GM23338 (cell line): ENCODE results near the gene UBTD1. TPM values are rescaled to one million over a fixed set of nuclear protein-coding genes. Genes with fewer than 3 reads are reported as not detected.

Experiments
- ATAC-seq: fragments of 200-7000 bp; cut with Tn5 transposase; 3 replicates; pipeline ENCODE4 v1.9.1; 2020
- DNase-seq: peaks from one replicate; pipeline ENCODE4 v3.0.0-alpha.2; 2015; ENCODE audit warnings: low spot score
- H2AFZ ChIP-seq: fragments of 200-600 bp; sonication (generic); 2 replicates; pipeline ENCODE4 v1.8.0; 2016; ENCODE audit warnings: antibody characterized with exemption, mild to moderate bottlenecking, moderate library complexity
- H3F3A ChIP-seq: fragments of 200-600 bp; sonication (generic); replicated peaks from 2 replicates; pipeline ENCODE4 v1.8.0; 2017; ENCODE audit warnings: antibody characterized with exemption, mixed run types, low read depth
- H3K27ac ChIP-seq: fragments of 200-600 bp; sonication (generic); 2 replicates; pipeline ENCODE4 v1.6.1; 2016; ENCODE audit warnings: low read depth
- H3K27me3 ChIP-seq: fragments of 200-600 bp; sonication (generic); 2 replicates; pipeline ENCODE4 v1.8.0; 2016; ENCODE audit warnings: mild to moderate bottlenecking, mixed run types, moderate library complexity; ENCODE audit not compliant: insufficient read depth
- H3K36me3 ChIP-seq: fragments of 200-600 bp; sonication (generic); 2 replicates; pipeline ENCODE4 v1.8.0; 2016; ENCODE audit warnings: mild to moderate bottlenecking; ENCODE audit not compliant: insufficient read depth
- H3K4me1 ChIP-seq: fragments of 200-600 bp; sonication (generic); 2 replicates; pipeline ENCODE4 v1.8.0; 2016; ENCODE audit warnings: mild to moderate bottlenecking, moderate library complexity; ENCODE audit not compliant: insufficient read depth
- H3K4me2 ChIP-seq: fragments of 200-600 bp; sonication (generic); 2 replicates; pipeline ENCODE4 v1.7.1; 2017; ENCODE audit warnings: mixed run types
- H3K4me3 ChIP-seq: fragments of 200-600 bp; sonication (generic); 2 replicates; pipeline ENCODE4 v1.6.1; 2016; ENCODE audit warnings: mixed run types
- H3K79me2 ChIP-seq: fragments of 200-600 bp; sonication (generic); replicated peaks from 2 replicates; pipeline ENCODE4 v1.8.0; 2017; ENCODE audit warnings: mild to moderate bottlenecking; ENCODE audit not compliant: insufficient read depth
- H3K9me2 ChIP-seq: fragments of 200-600 bp; sonication (generic); 2 replicates; pipeline ENCODE4 v1.8.0; 2017; ENCODE audit not compliant: insufficient read depth
- H4K20me1 ChIP-seq: fragments of 200-600 bp; sonication (generic); replicated peaks from 2 replicates; pipeline ENCODE4 v1.8.0; 2017; ENCODE audit warnings: mild to moderate bottlenecking; ENCODE audit not compliant: insufficient read depth
- H3K27ac Mint-ChIP-seq: 2 replicates; pipeline ENCODE4 v1.8.0; 2020; ENCODE audit warnings: inconsistent platforms, mild to moderate bottlenecking, moderate library complexity, mixed read lengths
- H3K27me3 Mint-ChIP-seq: 3 replicates; pipeline ENCODE4 v1.8.0; 2022; ENCODE audit warnings: low read depth, mild to moderate bottlenecking, moderate library complexity, mixed read lengths, inconsistent platforms; ENCODE audit not compliant: insufficient read depth, poor library complexity
- H3K36me3 Mint-ChIP-seq: 3 replicates; pipeline ENCODE4 v1.8.0; 2021; ENCODE audit warnings: low read depth, mild to moderate bottlenecking, inconsistent platforms, moderate library complexity, mixed read lengths
- H3K4me1 Mint-ChIP-seq: 3 replicates; pipeline ENCODE4 v1.8.0; 2020; ENCODE audit warnings: mild to moderate bottlenecking, inconsistent platforms, mixed read lengths
- H3K4me3 Mint-ChIP-seq: 3 replicates; pipeline ENCODE4 v1.8.0; 2021; ENCODE audit warnings: moderate library complexity, mild to moderate bottlenecking, inconsistent platforms, mixed read lengths
- H3K9me3 Mint-ChIP-seq: 3 replicates; pipeline ENCODE4 v1.8.0; 2020; ENCODE audit warnings: moderate library complexity, mild to moderate bottlenecking, inconsistent platforms, mixed read lengths
- CREB1 ChIP-seq: fragments of 250-450 bp; sonication (Bioruptor Pico); IDR thresholded peaks from 2 replicates; pipeline ENCODE4 v1.5.0; 2020; ENCODE audit warnings: low read depth, mild to moderate bottlenecking, moderate library complexity
- JUNB ChIP-seq: IDR thresholded peaks from one replicate; pipeline ENCODE4 v1.6.1; 2016; ENCODE audit warnings: antibody characterized with exemption; ENCODE audit not compliant: unreplicated experiment
- NANOG ChIP-seq: IDR thresholded peaks from 2 replicates; pipeline ENCODE4 v1.6.1; 2016; ENCODE audit warnings: antibody characterized with exemption, borderline replicate concordance
- POLR2AphosphoS5 ChIP-seq: IDR thresholded peaks from 2 replicates; pipeline ENCODE4 v1.6.1; 2016; ENCODE audit warnings: antibody characterized with exemption, low read depth
- ZNF114 ChIP-seq: fragments of 250-450 bp; sonication (Bioruptor Pico); IDR thresholded peaks from 2 replicates; pipeline ENCODE4 v1.5.0; 2020; ENCODE audit warnings: mild to moderate bottlenecking, moderate library complexity
- ZNF331 ChIP-seq: fragments of 250-450 bp; sonication (Bioruptor Pico); IDR thresholded peaks from 2 replicates; pipeline ENCODE4 v1.5.0; 2020; ENCODE audit warnings: low read depth, mild to moderate bottlenecking, moderate library complexity
- polyA plus RNA-seq: library from polyadenylated mRNA; unstranded; fragments of >200 nt; fragmentation: Nextera tagmentation; extraction: Ambion mirVana; gene quantifications from 2 replicates; pipeline ENCODE4 v1.2.1, GENCODE V29; 2016
- total RNA-seq: library from RNA; depleted of rRNA; stranded (reverse); fragments of >200 nt; shearing (Covaris generic); gene quantifications from 2 replicates; pipeline ENCODE4 v1.2.3, GENCODE V29; 2014
- TF ChIP-seq, protein P1 (sequence below): IDR thresholded peaks from one replicate; pipeline ENCODE4 v1.6.1; 2018; ENCODE audit warnings: antibody characterized with exemption; ENCODE audit not compliant: unreplicated experiment
- TF ChIP-seq, protein P2 (sequence below), 2 experiments: fragments of 200-600 bp in 1 of 2; sonication (generic) in 1 of 2; conservative IDR thresholded peaks; 2 replicates each; pipeline versions ENCODE4 v1.5.1 to v1.6.1; 2016 to 2017; ENCODE audit warnings: antibody characterized with exemption in 2 of 2, low read depth in 2 of 2, mild to moderate bottlenecking in 2 of 2, moderate library complexity in 1 of 2
- TF ChIP-seq, protein P3 (sequence below): fragments of 250-450 bp; sonication (Bioruptor Pico); IDR thresholded peaks from 2 replicates; pipeline ENCODE4 v1.5.0; 2020; ENCODE audit warnings: mild to moderate bottlenecking, moderate library complexity

Gene UBTD1
- total and polyA plus RNA-seq, 2 experiments from 2014 or later: 17.3 to 29.0 TPM

DNA sequence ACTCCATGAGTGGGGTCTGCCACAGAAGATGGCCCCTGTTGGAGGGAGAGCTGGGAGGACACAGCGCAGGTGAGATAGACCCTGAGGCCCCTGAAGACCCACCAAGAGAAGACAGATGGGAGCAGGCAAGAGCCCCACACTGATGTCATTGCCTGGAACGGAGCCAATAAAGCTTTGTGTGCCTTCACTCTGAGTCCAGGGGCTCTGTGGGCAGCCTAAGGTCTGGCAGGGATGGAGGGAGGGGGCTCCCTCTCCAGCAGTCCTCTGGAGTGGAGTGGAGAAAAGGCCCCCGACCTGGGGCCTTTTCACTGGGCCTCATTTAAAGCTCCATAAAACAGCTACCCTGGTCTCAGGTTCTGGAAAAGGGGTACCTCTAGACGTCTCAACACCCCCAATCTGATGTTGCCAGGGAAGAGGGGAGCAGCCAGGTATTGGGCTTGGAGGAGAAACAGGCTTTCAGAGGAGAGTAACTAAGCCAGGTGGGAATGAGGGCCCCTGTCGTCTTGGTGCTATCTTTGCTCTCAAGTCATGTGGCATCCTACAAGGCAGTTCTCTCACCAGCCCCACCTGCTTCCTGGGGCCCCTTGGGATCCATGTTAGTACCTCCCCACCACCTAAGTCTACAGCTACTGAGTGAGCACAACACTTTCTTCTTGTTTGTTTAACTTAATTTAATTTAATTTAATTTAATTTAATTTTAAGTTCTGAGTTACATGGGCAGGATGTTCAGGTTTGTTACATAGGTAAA, 92.2 kb downstream of the UBTD1 start (continued):
- TF ChIP-seq, protein P1, sequence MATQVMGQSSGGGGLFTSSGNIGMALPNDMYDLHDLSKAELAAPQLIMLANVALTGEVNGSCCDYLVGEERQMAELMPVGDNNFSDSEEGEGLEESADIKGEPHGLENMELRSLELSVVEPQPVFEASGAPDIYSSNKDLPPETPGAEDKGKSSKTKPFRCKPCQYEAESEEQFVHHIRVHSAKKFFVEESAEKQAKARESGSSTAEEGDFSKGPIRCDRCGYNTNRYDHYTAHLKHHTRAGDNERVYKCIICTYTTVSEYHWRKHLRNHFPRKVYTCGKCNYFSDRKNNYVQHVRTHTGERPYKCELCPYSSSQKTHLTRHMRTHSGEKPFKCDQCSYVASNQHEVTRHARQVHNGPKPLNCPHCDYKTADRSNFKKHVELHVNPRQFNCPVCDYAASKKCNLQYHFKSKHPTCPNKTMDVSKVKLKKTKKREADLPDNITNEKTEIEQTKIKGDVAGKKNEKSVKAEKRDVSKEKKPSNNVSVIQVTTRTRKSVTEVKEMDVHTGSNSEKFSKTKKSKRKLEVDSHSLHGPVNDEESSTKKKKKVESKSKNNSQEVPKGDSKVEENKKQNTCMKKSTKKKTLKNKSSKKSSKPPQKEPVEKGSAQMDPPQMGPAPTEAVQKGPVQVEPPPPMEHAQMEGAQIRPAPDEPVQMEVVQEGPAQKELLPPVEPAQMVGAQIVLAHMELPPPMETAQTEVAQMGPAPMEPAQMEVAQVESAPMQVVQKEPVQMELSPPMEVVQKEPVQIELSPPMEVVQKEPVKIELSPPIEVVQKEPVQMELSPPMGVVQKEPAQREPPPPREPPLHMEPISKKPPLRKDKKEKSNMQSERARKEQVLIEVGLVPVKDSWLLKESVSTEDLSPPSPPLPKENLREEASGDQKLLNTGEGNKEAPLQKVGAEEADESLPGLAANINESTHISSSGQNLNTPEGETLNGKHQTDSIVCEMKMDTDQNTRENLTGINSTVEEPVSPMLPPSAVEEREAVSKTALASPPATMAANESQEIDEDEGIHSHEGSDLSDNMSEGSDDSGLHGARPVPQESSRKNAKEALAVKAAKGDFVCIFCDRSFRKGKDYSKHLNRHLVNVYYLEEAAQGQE: no peak
- TF ChIP-seq ZNF114 (no peak), JUNB (no peak)
- TF ChIP-seq, protein P2, sequence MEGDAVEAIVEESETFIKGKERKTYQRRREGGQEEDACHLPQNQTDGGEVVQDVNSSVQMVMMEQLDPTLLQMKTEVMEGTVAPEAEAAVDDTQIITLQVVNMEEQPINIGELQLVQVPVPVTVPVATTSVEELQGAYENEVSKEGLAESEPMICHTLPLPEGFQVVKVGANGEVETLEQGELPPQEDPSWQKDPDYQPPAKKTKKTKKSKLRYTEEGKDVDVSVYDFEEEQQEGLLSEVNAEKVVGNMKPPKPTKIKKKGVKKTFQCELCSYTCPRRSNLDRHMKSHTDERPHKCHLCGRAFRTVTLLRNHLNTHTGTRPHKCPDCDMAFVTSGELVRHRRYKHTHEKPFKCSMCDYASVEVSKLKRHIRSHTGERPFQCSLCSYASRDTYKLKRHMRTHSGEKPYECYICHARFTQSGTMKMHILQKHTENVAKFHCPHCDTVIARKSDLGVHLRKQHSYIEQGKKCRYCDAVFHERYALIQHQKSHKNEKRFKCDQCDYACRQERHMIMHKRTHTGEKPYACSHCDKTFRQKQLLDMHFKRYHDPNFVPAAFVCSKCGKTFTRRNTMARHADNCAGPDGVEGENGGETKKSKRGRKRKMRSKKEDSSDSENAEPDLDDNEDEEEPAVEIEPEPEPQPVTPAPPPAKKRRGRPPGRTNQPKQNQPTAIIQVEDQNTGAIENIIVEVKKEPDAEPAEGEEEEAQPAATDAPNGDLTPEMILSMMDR (conservative IDR thresholded peaks at IDR 0.05; ENCODE audit: low read depth in 2 of 2): no peak

DNA sequence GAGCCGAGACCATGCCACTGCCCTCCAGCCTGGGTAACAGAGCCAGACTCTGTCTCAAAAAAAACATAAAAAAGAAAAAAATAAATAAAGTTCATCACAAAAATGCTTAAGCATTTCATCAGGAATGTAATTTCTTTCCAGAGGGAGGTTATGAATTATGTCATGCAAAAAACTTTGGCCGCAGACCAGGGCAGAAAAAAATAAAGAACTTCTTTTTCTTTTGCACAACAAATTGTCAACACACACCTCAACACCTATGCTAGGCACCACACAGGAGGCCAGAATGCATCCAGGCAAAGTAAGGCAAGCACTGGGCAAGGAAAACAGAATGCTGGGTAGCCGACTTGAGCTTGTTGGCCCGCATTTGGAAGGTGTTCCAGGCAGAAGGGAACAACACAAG, 94.7 kb downstream of the UBTD1 start:
- ATAC-seq: no peak
- H3K27me3 Mint-ChIP-seq: peaks cover 9% of the 10 kb centered on the region
- Histone ChIP-seq H3K4me1 (no peaks in the 10 kb centered on the region), H2AFZ (no peak overlapping the region), H3K9me2 (0 out of 2 replicates have a peak, but pooled peaks cover 3% of the 10 kb centered on the region), H4K20me1 (no peaks in the 10 kb centered on the region), H3K27me3 (no peaks in the 10 kb centered on the region), H3F3A (no peaks in the 10 kb centered on the region), H3K27ac (no peak overlapping the region), H3K4me3 (no peak overlapping the region), H3K36me3 (no peaks in the 10 kb centered on the region), H3K79me2 (no peaks in the 10 kb centered on the region), H3K4me2 (no peak overlapping the region)
- H3K36me3 Mint-ChIP-seq: no peaks in the 10 kb centered on the region
- H3K4me1 Mint-ChIP-seq: no peaks in the 10 kb centered on the region
- TF ChIP-seq ZNF331 (CRISPR knock-in tag) (no peak), JUNB (no peak), POLR2AphosphoS5 (no peak), CREB1 (no peak), NANOG (no peak)
- TF ChIP-seq, protein P3, sequence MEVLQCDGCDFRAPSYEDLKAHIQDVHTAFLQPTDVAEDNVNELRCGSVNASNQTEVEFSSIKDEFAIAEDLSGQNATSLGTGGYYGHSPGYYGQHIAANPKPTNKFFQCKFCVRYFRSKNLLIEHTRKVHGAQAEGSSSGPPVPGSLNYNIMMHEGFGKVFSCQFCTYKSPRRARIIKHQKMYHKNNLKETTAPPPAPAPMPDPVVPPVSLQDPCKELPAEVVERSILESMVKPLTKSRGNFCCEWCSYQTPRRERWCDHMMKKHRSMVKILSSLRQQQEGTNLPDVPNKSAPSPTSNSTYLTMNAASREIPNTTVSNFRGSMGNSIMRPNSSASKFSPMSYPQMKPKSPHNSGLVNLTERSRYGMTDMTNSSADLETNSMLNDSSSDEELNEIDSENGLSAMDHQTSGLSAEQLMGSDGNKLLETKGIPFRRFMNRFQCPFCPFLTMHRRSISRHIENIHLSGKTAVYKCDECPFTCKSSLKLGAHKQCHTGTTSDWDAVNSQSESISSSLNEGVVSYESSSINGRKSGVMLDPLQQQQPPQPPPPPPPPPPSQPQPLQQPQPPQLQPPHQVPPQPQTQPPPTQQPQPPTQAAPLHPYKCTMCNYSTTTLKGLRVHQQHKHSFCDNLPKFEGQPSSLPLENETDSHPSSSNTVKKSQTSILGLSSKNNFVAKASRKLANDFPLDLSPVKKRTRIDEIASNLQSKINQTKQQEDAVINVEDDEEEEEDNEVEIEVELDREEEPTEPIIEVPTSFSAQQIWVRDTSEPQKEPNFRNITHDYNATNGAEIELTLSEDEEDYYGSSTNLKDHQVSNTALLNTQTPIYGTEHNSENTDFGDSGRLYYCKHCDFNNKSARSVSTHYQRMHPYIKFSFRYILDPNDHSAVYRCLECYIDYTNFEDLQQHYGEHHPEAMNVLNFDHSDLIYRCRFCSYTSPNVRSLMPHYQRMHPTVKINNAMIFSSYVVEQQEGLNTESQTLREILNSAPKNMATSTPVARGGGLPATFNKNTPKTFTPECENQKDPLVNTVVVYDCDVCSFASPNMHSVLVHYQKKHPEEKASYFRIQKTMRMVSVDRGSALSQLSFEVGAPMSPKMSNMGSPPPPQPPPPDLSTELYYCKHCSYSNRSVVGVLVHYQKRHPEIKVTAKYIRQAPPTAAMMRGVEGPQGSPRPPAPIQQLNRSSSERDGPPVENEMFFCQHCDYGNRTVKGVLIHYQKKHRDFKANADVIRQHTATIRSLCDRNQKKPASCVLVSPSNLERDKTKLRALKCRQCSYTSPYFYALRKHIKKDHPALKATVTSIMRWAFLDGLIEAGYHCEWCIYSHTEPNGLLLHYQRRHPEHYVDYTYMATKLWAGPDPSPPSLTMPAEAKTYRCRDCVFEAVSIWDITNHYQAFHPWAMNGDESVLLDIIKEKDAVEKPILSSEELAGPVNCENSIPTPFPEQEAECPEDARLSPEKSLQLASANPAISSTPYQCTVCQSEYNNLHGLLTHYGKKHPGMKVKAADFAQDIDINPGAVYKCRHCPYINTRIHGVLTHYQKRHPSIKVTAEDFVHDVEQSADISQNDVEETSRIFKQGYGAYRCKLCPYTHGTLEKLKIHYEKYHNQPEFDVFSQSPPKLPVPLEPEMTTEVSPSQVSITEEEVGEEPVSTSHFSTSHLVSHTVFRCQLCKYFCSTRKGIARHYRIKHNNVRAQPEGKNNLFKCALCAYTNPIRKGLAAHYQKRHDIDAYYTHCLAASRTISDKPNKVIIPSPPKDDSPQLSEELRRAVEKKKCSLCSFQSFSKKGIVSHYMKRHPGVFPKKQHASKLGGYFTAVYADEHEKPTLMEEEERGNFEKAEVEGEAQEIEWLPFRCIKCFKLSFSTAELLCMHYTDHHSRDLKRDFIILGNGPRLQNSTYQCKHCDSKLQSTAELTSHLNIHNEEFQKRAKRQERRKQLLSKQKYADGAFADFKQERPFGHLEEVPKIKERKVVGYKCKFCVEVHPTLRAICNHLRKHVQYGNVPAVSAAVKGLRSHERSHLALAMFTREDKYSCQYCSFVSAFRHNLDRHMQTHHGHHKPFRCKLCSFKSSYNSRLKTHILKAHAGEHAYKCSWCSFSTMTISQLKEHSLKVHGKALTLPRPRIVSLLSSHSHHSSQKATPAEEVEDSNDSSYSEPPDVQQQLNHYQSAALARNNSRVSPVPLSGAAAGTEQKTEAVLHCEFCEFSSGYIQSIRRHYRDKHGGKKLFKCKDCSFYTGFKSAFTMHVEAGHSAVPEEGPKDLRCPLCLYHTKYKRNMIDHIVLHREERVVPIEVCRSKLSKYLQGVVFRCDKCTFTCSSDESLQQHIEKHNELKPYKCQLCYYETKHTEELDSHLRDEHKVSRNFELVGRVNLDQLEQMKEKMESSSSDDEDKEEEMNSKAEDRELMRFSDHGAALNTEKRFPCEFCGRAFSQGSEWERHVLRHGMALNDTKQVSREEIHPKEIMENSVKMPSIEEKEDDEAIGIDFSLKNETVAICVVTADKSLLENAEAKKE (CRISPR knock-in tag): no peak
- TF ChIP-seq, protein P2 (conservative IDR thresholded peaks at IDR 0.05; ENCODE audit: low read depth in 2 of 2): no peak
- H3K9me3 Mint-ChIP-seq: no peaks in the 10 kb centered on the region
- H3K4me3 Mint-ChIP-seq: no peak overlapping the region
- H3K27ac Mint-ChIP-seq: no peak overlapping the region
- no peak for DNase-seq
